GM12801 (cell line): ENCODE data around the gene FEM1B.

Experiments
- TF ChIP-seq, protein P1 (sequence below): IDR thresholded peaks from one replicate; pipeline ENCODE4 v1.5.1; 2011; ENCODE audit warnings: control low read depth; ENCODE audit not compliant: insufficient read length; ENCODE audit errors: extremely low read depth

The FEM1B gene

DNA sequence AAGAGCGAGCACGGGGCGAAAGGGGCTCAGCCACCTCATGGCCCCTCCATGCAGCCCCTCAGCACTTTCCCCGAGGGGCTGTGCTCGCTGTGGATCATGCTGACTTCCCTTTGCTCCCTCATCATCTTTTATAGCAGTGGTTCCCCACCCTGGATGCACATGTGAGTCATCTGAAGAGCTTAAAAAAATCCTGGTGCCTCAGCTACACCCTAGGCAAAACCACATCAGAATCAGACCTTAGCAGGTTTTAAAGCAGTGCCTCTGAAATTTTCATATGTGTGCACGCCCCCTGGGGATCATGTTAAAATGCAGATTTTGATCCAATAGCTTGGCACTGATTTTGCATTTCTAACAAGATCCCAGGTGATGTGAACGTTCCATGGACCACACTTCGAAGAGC is 50.9 kb downstream of the FEM1B start:
- TF ChIP-seq, protein P1, sequence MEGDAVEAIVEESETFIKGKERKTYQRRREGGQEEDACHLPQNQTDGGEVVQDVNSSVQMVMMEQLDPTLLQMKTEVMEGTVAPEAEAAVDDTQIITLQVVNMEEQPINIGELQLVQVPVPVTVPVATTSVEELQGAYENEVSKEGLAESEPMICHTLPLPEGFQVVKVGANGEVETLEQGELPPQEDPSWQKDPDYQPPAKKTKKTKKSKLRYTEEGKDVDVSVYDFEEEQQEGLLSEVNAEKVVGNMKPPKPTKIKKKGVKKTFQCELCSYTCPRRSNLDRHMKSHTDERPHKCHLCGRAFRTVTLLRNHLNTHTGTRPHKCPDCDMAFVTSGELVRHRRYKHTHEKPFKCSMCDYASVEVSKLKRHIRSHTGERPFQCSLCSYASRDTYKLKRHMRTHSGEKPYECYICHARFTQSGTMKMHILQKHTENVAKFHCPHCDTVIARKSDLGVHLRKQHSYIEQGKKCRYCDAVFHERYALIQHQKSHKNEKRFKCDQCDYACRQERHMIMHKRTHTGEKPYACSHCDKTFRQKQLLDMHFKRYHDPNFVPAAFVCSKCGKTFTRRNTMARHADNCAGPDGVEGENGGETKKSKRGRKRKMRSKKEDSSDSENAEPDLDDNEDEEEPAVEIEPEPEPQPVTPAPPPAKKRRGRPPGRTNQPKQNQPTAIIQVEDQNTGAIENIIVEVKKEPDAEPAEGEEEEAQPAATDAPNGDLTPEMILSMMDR = no peak

DNA sequence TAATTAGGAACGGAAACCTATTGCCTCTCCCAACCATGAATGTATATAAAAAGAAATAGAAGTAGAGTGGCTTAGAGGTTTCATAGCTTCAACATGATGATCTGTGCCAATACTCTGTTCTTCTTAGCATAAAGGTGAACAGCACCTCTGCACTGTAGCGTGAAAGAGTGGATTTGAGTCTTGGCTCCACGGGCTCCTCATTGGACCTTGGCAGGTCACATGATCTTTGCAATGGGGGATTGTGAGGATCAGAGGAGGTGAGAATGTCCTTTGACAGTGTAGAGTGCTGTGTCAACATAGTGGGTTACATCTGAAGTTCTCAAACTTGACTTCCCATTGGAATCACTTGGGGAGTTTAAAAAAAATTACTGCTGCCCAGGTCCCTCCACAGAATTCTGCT is 51.4 kb downstream of the FEM1B start:
- TF ChIP-seq, protein P1 = no peak

DNA sequence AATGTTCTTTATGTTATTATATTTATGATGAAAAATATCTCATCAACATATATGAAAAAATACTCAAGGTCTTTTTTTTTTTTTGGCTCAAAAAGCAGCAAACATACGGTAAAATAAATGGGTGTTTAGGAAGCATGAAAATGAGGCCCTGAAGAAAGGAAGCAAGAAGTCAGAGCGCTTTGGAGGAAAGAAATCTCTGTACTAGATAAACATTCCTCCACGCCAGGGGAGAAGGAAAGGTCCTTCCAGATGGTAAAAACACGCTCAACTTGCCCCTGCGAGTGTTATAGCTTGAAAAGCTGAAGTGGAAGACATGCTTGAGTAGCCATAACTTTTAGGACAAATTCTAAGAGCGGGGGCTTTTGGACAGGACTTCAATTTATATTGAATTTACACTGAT is 52.9 kb downstream of the FEM1B start:
- TF ChIP-seq, protein P1 = no peak

DNA sequence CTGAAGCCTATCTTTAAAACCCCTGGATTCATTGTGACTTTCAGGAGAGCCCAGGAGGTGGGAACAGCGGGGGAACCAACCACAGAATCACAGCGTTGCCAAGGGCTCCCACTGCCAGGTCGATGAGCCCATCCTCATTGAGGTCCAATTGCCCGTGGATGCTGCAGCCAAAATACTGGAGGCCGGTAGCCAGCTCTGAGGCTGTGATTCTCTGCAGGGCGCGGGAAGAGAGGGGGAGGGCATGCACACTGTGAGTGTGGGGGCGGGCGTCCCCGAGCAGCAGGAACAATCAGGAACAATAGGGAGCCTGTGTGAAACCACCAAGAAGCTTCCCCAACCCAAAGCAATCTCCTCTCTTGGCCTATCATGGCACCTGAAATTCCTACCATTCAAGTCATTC is 53.4 kb downstream of the FEM1B start:
- TF ChIP-seq, protein P1 = no peak

DNA sequence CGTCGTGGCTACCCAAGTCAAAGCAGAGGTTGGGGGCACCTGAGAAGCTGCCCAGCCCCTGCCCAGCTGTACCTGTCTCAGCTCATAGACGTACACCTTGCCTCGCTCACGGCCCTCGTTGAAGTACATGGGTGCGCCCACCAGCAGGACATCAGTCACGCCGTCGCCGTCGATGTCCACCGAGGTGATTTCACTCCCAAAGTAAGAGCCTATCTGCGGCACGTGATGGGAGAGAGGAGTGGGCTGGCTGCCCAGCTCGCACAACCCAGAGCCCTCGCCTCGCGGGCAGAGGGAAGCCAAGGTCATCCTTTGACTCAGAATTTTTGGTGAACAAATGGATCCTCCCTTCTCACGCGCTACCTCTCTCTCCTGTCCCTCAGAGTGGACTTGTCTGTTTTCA is 54.7 kb downstream of the FEM1B start:
- TF ChIP-seq, protein P1 = no peak

DNA sequence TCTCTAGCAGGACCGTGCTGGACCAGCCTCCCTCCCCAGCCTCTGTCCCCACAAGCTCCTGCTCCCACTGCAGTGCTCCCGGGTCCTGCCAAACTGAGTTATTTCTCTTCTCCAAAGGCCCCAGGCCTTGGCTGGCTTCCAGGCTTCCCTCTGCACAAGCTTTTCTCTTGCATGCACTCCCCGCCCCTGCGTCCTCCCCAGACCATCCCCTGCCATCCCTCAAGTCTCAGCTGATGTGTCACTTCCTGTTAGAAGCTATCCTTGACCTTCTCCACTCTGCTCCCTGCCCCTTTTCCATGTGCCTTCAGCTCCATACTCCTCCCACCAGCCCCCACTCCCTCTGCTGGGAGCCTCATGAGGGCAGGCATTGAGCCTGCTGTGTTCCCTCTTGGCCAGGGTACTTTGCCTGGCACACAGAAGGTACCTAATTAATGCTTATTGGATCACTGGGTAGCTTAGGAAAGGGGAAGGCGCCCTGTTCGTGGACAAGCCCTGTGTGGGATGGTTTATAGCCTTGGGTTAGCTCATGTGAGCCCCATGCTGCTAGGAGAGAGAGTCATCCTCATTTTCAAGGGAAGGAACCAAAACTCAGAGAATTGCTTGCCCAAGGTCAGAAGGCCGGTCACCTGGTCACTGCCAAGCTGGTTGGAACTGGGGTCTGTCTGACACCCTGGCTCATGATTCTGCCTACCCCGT is 56.4 kb downstream of the FEM1B start:
- TF ChIP-seq, protein P1 = no peak

DNA sequence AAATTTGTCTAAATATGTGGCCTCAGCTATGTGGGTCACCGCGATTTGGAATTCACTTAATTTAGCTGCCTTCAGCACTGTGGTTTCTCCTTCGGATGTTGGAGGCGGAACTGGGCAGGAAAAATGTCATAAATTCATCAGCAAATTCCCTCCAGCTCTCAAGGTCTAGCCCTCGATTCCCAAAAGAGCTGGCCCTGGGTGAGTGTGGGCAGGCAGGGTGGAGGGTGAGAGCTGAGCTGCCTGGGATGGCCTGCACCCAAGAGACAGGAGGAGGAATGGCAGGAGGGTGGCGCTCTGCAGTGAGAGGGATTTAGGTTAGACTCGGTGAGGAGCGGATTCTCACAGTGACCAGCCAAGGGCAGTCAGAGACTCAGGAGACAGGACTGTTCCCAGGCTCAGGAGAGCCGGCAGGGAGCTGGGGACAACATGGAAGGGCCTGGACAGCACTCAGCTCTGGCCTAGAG is 57.1 kb downstream of the FEM1B start:
- TF ChIP-seq, protein P1 = no peak

DNA sequence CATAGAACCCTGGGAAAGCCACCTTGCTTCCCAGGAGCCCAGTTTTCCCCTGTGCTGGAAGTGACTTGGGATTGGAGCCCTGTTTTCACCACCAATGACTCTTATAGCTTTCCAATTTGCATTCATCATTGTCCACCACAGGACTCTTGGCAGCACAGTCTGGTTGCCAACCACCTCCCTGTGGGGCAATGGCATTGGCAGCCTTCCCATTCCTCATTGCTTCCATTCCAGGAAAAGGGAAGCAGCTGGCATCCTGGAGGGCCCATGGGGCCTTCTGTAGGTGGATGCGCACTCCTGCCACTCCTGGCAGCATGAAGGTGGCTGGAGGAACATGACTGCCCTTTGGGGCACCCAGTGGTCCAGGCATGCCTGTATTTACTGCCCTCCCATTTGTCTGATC is 57.7 kb downstream of the FEM1B start:
- TF ChIP-seq, protein P1 = no peak
